Mesothelial cell of epicardium (in vitro differentiated cells): ENCODE data around the gene B4GALT1. TPM values are rescaled to one million over a fixed set of nuclear protein-coding genes. Genes with fewer than 3 reads are reported as not detected.

ENCODE experiments used
- DNase-seq, 2 experiments: peaks; one replicate each; pipeline ENCODE4 v3.0.0; 2021; ENCODE audit warnings: low spot score in 2 of 2; ENCODE audit not compliant: unreplicated experiment in 2 of 2
- H3K27ac Mint-ChIP-seq: 2 replicates; pipeline ENCODE4 v1.8.0; 2021; ENCODE audit warnings: mixed read lengths
- H3K27me3 Mint-ChIP-seq: 2 replicates; pipeline ENCODE4 v1.8.0; 2021; ENCODE audit warnings: low read depth, mixed read lengths
- H3K36me3 Mint-ChIP-seq: 2 replicates; pipeline ENCODE4 v1.8.0; 2021; ENCODE audit warnings: mixed read lengths
- H3K4me1 Mint-ChIP-seq: 2 replicates; pipeline ENCODE4 v1.8.0; 2021; ENCODE audit warnings: mixed read lengths
- H3K4me3 Mint-ChIP-seq: 2 replicates; pipeline ENCODE4 v1.8.0; 2021; ENCODE audit warnings: mild to moderate bottlenecking, moderate library complexity, mixed read lengths
- H3K9me3 Mint-ChIP-seq: 2 replicates; pipeline ENCODE4 v1.8.0; 2021; ENCODE audit warnings: mixed read lengths
- total RNA-seq: library from RNA; stranded (reverse); gene quantifications from 3 replicates; pipeline ENCODE4 v1.2.1, GENCODE V29; 2021
- TF ChIP-seq, protein P1 (sequence below): fragments of 200-600 bp; sonication (generic); IDR thresholded peaks from one replicate; pipeline ENCODE4 v1.5.0; 2021; ENCODE audit warnings: antibody characterized with exemption; ENCODE audit not compliant: unreplicated experiment

The B4GALT1 gene
- total RNA-seq, 1 donor from 2014 or later, result 78.3 TPM

DNA sequence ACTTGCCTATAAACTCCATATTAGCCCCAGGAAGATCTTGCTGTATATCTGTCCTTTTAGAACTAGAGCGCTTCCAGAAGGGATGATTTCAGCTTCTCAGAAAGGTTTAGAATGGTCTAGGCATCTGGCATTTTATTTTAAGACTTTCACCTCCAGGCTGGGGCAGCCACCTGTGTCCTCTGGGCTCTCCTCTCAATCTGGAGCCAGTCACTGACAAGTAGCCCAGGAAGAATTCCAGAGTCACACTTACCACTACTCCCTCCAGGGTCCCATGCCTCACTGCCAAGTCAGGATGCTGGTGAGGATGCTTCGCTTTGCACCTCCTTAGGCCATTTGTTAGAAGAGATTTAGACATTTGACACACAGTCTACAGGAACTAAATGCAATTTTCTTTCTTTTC lies 20.8 kb downstream of the B4GALT1 start:
- Mint-ChIP-seq H3K27me3 (no peaks in the 10 kb centered on the region), H3K36me3 (peaks cover 2% of the 10 kb centered on the region), H3K9me3 (no peaks in the 10 kb centered on the region), H3K4me3 (no peak overlapping the region), H3K4me1 (peaks cover 27% of the 10 kb centered on the region), H3K27ac (no peak overlapping the region)
- TF ChIP-seq, protein P1, sequence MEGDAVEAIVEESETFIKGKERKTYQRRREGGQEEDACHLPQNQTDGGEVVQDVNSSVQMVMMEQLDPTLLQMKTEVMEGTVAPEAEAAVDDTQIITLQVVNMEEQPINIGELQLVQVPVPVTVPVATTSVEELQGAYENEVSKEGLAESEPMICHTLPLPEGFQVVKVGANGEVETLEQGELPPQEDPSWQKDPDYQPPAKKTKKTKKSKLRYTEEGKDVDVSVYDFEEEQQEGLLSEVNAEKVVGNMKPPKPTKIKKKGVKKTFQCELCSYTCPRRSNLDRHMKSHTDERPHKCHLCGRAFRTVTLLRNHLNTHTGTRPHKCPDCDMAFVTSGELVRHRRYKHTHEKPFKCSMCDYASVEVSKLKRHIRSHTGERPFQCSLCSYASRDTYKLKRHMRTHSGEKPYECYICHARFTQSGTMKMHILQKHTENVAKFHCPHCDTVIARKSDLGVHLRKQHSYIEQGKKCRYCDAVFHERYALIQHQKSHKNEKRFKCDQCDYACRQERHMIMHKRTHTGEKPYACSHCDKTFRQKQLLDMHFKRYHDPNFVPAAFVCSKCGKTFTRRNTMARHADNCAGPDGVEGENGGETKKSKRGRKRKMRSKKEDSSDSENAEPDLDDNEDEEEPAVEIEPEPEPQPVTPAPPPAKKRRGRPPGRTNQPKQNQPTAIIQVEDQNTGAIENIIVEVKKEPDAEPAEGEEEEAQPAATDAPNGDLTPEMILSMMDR, result no peak
- no peak for DNase-seq

DNA sequence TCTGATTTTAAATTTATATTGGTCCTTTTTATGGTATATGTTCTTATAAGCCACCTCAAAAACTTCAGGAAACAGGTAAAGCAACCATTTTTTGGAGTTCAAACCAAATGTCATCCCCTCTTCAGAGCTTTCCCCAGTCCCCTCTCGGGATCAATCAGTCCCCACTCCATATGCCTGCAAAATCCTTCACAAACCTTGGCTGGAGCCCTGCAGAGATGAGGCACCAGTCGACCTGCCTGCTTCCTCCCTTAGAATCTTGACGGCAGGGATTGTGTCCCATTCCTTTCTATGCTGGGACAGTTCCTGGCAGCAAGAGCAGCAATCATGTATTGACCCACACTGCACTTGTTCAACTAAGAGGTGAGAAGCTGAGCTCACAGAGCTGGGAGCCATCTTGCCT lies 22.6 kb downstream of the B4GALT1 start:
- TF ChIP-seq, protein P1, result no peak
- no peak overlapping the region for H3K4me3 Mint-ChIP-seq
- H3K9me3 Mint-ChIP-seq, result no peaks in the 10 kb centered on the region
- peaks cover 2% of the 10 kb centered on the region for H3K36me3 Mint-ChIP-seq
- H3K27me3 Mint-ChIP-seq, result no peaks in the 10 kb centered on the region
- DNase-seq, result no peak
- peaks cover 32% of the 10 kb centered on the region for H3K4me1 Mint-ChIP-seq
- H3K27ac Mint-ChIP-seq, result peak overlapping the region; percentile 21

DNA sequence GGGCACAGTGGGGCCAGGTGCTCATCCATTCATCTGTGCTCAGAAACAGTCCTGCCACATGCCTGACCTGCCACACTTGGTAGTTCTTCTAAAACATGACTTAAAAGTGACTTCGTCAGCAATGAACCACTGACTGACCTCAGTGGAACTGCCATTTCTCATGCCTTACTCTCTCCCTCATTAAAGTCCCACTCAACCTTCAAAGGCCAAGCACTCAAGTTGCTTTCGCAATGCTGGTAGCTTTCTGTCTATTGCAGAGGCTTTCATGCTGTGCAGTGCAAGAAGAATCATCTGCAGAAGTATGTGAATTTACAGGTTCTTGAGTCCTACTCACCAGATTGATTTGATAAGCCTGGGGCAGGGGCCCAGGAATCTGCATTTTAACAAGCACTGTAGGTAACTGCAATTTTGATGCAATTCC lies 23.9 kb downstream of the B4GALT1 start:
- Mint-ChIP-seq H3K36me3 (peaks cover 2% of the 10 kb centered on the region), H3K4me3 (no peak overlapping the region), H3K9me3 (no peaks in the 10 kb centered on the region), H3K27ac (no peak overlapping the region), H3K4me1 (peaks cover 35% of the 10 kb centered on the region), H3K27me3 (no peaks in the 10 kb centered on the region)
- TF ChIP-seq, protein P1, result no peak
- no peak for DNase-seq

DNA sequence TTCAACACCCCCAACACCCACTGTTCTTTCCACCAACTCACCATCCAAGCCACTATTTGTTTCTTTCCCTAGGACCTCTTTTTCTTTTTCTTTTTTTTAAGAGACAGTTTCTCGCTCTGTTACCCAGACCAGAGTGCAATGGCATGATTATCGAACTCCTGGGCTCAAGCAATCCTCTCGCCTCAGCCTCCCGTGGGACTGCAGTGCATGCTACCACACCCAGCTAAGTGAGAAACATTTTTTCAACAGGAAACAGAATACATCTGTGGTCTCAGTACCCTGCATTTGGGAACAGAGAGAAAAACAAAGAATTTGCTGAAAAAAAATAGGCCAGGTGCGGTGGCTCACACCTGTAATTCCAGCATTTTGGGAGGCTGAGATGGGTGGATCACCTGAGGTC lies 24.6 kb downstream of the B4GALT1 start:
- no peaks in the 10 kb centered on the region for H3K9me3 Mint-ChIP-seq
- peaks cover 34% of the 10 kb centered on the region for H3K4me1 Mint-ChIP-seq
- TF ChIP-seq, protein P1, result no peak
- DNase-seq, result no peak
- H3K4me3 Mint-ChIP-seq, result no peak overlapping the region
- no peak overlapping the region for H3K27ac Mint-ChIP-seq
- H3K36me3 Mint-ChIP-seq, result peaks cover 2% of the 10 kb centered on the region
- H3K27me3 Mint-ChIP-seq, result no peaks in the 10 kb centered on the region

DNA sequence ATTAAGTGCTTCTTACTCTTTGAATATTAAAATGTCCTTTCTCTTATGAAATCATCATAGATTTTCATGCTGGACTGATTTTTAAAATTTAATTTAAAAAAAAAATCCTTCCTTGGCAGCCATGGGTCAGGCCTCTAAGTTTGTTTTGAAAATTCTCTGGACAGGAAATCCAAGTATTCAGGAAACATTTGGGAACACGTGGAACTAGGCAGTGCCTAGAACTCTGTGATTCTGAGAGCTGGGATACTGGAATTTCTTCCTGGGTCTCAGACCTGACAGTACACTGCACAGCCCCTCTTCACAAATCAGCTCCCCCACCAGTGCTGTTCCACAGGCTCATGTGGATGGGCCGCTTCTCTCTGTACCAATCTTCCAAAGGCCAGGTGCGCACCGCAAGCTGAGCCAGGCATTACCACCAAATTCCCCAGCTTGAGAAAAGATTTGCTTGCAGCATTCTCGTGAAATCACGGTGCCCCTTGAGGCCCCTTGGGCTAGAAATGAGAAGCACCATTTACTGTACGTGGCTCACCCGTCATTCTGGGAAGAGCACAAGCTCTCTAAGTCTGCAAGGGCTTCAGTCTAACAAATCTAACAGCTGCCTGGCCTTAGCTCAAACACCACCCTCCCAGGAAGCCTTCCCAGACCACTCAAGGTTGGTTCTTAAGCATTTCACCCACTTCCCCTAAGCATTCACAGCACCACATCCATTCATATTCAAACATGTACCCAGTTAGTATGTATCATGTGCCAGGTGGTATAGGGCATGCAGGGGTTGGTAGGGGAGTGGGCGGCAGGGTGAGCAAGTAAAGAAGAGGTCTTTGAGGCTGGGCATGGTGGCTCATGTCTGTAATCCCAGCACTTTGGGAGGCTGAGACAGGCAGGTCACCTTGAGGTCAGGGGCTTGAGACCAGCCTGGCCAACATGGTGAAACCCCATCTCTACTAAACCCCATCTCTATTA lies 26.5 kb downstream of the B4GALT1 start:
- Mint-ChIP-seq H3K9me3 (no peaks in the 10 kb centered on the region), H3K27me3 (no peaks in the 10 kb centered on the region), H3K4me1 (peaks cover 48% of the 10 kb centered on the region), H3K27ac (peak overlapping the region; percentile 90), H3K4me3 (no peak overlapping the region), H3K36me3 (peaks cover 2% of the 10 kb centered on the region)
- TF ChIP-seq, protein P1, result no peak
- DNase-seq, result no peak
